ENCODE data around the gene XYLT1.

Gene XYLT1

DNA sequence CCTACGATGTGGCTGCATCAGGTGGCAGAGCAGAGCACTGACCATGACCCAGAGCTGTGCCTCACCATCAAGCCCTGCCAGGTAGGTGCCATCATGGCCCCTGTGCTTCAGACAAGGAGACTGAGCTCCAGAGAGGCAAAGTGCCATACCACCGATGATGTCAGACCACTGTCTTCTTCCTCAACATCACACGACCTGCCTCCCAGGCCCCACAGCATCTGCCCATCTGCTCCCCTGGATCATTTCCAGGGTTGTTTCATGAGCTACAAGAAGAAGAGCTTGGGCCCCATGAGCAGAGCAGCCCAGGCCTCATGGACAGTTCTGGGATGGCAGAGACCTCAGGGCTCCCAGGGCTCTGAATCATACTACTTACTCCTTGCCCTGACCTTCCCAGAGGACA is 9.9 kb downstream of the XYLT1 start:
- TF ChIP-seq CTCF (IDR thresholded peaks at IDR 0.05; ENCODE audit: poor library complexity, severe bottlenecking) = no peak
- no peak overlapping the region for H3K27ac ChIP-seq (ENCODE audit: poor library complexity, severe bottlenecking)
- H3K4me3 ChIP-seq (ENCODE audit: severe bottlenecking) = no peak overlapping the region
- DNase-seq (ENCODE audit: low spot score) = no peak
- no peaks in the 10 kb centered on the region for H3K36me3 ChIP-seq (ENCODE audit: low read depth)
- no peaks in the 10 kb centered on the region for H3K4me1 ChIP-seq (ENCODE audit: insufficient read depth, poor library complexity, severe bottlenecking)
- H3K9me3 ChIP-seq (ENCODE audit: severe bottlenecking) = no peaks in the 10 kb centered on the region
- H3K27me3 ChIP-seq (ENCODE audit: insufficient read depth, poor library complexity, severe bottlenecking) = no peaks in the 10 kb centered on the region
- ATAC-seq (ENCODE audit: low read depth) = no peak

DNA sequence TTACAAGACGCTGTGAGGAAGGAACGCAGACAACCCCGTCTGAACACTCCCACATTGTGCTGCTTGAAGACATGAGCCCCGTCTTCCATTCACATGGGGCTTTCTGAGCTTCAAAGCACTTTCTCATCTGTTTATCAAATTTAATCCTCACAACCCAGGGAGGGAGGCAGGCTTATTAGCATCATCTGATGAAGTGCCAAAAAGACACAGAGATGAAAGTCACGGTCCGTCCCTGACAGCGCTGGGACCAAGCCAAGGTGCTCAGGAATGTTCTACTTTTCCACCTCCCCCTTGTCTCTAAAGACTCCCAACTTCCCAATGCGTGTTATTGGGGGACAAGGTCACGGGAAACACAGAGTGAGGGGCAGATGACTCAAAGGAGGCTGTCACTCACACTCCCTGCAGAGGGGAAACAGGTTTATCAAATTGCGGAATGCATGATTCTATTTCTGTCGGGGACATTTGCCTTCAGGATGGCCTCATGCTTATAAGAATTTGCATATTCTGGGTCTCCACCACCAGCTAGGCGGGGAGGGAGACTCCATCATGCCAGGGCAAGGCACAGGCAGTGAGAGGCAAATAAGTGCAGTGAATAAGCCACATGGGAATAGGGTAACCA is 10.7 kb downstream of the XYLT1 start:
- Histone ChIP-seq H3K27ac (ENCODE audit: poor library complexity, severe bottlenecking) (no peak overlapping the region), H3K4me1 (ENCODE audit: insufficient read depth, poor library complexity, severe bottlenecking) (no peaks in the 10 kb centered on the region), H3K4me3 (ENCODE audit: severe bottlenecking) (no peak overlapping the region), H3K36me3 (ENCODE audit: low read depth) (no peaks in the 10 kb centered on the region), H3K9me3 (ENCODE audit: severe bottlenecking) (no peaks in the 10 kb centered on the region), H3K27me3 (ENCODE audit: insufficient read depth, poor library complexity, severe bottlenecking) (no peaks in the 10 kb centered on the region)
- no peak for DNase-seq (ENCODE audit: low spot score)
- TF ChIP-seq CTCF (IDR thresholded peaks at IDR 0.05; ENCODE audit: poor library complexity, severe bottlenecking) = no peak
- no peak for ATAC-seq (ENCODE audit: low read depth)

- no peak for ATAC-seq (ENCODE audit: low read depth)
- H3K4me3 ChIP-seq (ENCODE audit: severe bottlenecking) = no peak overlapping the region
- H3K4me1 ChIP-seq (ENCODE audit: insufficient read depth, poor library complexity, severe bottlenecking) = no peaks in the 10 kb centered on the region
Measured at GRCh38 chr16:17457997-17458396, 12.8 kb downstream of the XYLT1 start.

GRCh38 chr16:17457513-17457912 is 13.2 kb downstream of the XYLT1 start:
- H3K4me3 ChIP-seq (ENCODE audit: severe bottlenecking) = no peak overlapping the region
- no peak for ATAC-seq (ENCODE audit: low read depth)
- no peak for DNase-seq (ENCODE audit: low spot score)
- 0 out of 2 replicates have a peak, but pooled peaks cover 4% of the 10 kb centered on the region for H3K36me3 ChIP-seq (ENCODE audit: low read depth)
- H3K9me3 ChIP-seq (ENCODE audit: severe bottlenecking) = no peaks in the 10 kb centered on the region
- H3K27me3 ChIP-seq (ENCODE audit: insufficient read depth, poor library complexity, severe bottlenecking) = no peaks in the 10 kb centered on the region
- H3K4me1 ChIP-seq (ENCODE audit: insufficient read depth, poor library complexity, severe bottlenecking) = no peaks in the 10 kb centered on the region
- TF ChIP-seq CTCF (IDR thresholded peaks at IDR 0.05; ENCODE audit: poor library complexity, severe bottlenecking) = no peak
- H3K27ac ChIP-seq (ENCODE audit: poor library complexity, severe bottlenecking) = no peak overlapping the region

More at GRCh38 chr16:17457997-17458396, 12.8 kb downstream of the XYLT1 start:
- Histone ChIP-seq H3K9me3 (ENCODE audit: severe bottlenecking) (no peaks in the 10 kb centered on the region), H3K36me3 (ENCODE audit: low read depth) (no peaks in the 10 kb centered on the region), H3K27ac (ENCODE audit: poor library complexity, severe bottlenecking) (no peak overlapping the region), H3K27me3 (ENCODE audit: insufficient read depth, poor library complexity, severe bottlenecking) (no peaks in the 10 kb centered on the region)
- no peak for TF ChIP-seq CTCF (IDR thresholded peaks at IDR 0.05; ENCODE audit: poor library complexity, severe bottlenecking)
- DNase-seq (ENCODE audit: low spot score) = no peak

DNA sequence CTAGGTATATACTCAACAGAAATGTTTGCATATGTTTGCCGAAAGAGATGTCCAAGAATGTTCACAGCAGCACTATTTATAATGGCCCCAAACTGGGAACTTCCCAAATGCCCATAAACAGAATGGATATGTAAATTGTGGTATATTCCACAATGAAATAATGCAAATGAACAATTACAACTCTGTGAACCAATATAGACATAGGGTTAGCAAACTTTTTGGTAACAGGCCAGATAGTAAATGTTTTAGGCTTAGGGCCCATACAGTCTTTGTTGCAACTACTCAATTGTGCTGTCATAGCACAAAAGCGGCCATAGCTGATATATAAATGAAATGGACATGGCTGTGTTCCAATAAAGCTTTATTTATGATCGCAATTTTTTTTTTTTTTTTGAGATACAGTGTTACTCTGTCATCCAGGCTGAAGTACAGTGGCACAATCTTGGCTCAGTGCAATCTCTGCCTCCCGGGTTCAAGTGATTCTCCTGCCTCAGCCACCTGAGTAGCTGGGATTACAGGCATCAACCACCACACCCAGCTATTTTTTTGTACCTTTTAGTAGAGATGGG is 16.5 kb downstream of the XYLT1 start:
- Histone ChIP-seq H3K27ac (ENCODE audit: poor library complexity, severe bottlenecking) (no peak overlapping the region), H3K27me3 (ENCODE audit: insufficient read depth, poor library complexity, severe bottlenecking) (no peaks in the 10 kb centered on the region), H3K9me3 (ENCODE audit: severe bottlenecking) (no peaks in the 10 kb centered on the region), H3K4me3 (ENCODE audit: severe bottlenecking) (no peak overlapping the region), H3K36me3 (ENCODE audit: low read depth) (0 out of 2 replicates have a peak, but pooled peaks cover 5% of the 10 kb centered on the region), H3K4me1 (ENCODE audit: insufficient read depth, poor library complexity, severe bottlenecking) (no peaks in the 10 kb centered on the region)
- ATAC-seq (ENCODE audit: low read depth) (no peak), DNase-seq (ENCODE audit: low spot score) (no peak)
- TF ChIP-seq CTCF (IDR thresholded peaks at IDR 0.05; ENCODE audit: poor library complexity, severe bottlenecking) = no peak
